K562 (cell line): ENCODE data around the gene CHMP3.

Experiments used
- BRD9 ChIP-seq: fragments of 450-650 bp; IDR thresholded peaks from 2 replicates; pipeline ENCODE4 v1.6.1; 2018; ENCODE audit warnings: low read depth; ENCODE audit not compliant: partially characterized antibody
- CBX5 ChIP-seq: IDR thresholded peaks from 2 replicates; pipeline ENCODE4 v1.6.1; 2014; ENCODE audit warnings: low read depth, borderline replicate concordance
- EP300 ChIP-seq: IDR thresholded peaks from 2 replicates; pipeline ENCODE4 v1.6.1; 2012; ENCODE audit warnings: low read length, improper control_type of control experiment
- HDAC2 ChIP-seq: fragments of 450-650 bp; IDR thresholded peaks from 2 replicates; pipeline ENCODE4 v1.6.1; 2016; ENCODE audit warnings: mild to moderate bottlenecking
- MEF2A ChIP-seq: IDR thresholded peaks from 2 replicates; pipeline ENCODE4 v1.6.1; 2011; ENCODE audit warnings: low read depth, mild to moderate bottlenecking, low read length, moderate library complexity; ENCODE audit not compliant: control insufficient read depth
- TFAM ChIP-seq: fragments of 250-450 bp; sonication (Bioruptor Pico); conservative IDR thresholded peaks from 2 replicates; pipeline ENCODE4 v1.5.0; 2021; ENCODE audit warnings: mild to moderate bottlenecking, moderate library complexity
- U2AF1 ChIP-seq: fragments of 200-400 bp; formaldehyde crosslinking; optimal IDR thresholded peaks from 2 replicates; pipeline ENCODE3; 2017; ENCODE audit warnings: mild to moderate bottlenecking, low read depth, low read length, moderate library complexity
- TF ChIP-seq, protein P1 (sequence below), 3 experiments: IDR thresholded peaks in 2 of 3; conservative IDR thresholded peaks in 1 of 3; 2 replicates each; pipeline ENCODE4 v1.5.1; 2011 to 2012; ENCODE audit warnings: low read length in 3 of 3, mild to moderate bottlenecking in 3 of 3, control low read depth in 2 of 3, improper control_type of control experiment in 1 of 3, inconsistent platforms in 1 of 3, low read depth in 1 of 3, mixed read lengths in 1 of 3, moderate library complexity in 1 of 3; ENCODE audit not compliant: insufficient read depth in 2 of 3

DNA sequence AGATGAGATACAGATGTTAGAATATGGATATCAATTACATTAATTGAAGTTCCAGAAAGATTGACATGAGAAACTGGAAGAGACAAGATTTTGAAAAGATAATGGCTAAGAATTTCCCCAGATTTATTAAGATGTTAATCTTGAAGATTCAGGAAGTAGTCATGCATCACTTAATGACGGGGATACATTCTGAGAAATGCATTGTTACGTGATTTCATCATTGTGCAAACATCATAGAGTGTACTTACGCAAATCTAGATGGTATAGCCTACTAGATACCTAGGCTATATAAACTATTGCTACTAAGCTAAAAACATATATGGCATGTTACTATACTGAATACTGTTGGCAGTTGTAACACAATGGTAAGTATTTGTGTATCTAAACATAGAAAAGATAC is 6.8 kb upstream of the CHMP3 start:
- TF ChIP-seq, protein P1, sequence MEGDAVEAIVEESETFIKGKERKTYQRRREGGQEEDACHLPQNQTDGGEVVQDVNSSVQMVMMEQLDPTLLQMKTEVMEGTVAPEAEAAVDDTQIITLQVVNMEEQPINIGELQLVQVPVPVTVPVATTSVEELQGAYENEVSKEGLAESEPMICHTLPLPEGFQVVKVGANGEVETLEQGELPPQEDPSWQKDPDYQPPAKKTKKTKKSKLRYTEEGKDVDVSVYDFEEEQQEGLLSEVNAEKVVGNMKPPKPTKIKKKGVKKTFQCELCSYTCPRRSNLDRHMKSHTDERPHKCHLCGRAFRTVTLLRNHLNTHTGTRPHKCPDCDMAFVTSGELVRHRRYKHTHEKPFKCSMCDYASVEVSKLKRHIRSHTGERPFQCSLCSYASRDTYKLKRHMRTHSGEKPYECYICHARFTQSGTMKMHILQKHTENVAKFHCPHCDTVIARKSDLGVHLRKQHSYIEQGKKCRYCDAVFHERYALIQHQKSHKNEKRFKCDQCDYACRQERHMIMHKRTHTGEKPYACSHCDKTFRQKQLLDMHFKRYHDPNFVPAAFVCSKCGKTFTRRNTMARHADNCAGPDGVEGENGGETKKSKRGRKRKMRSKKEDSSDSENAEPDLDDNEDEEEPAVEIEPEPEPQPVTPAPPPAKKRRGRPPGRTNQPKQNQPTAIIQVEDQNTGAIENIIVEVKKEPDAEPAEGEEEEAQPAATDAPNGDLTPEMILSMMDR (IDR thresholded peaks at IDR 0.05 in 2 of 3, conservative IDR thresholded peaks at IDR 0.05 in 1 of 3; ENCODE audit: insufficient read depth in 2 of 3, low read depth in 1 of 3, low read length in 3 of 3), result no peak
- TF ChIP-seq EP300, result no peak
- TF ChIP-seq U2AF1, result no peak
- TF ChIP-seq MEF2A, result no peak
- TF ChIP-seq TFAM (CRISPR knock-in tag), result no peak
- no peak for TF ChIP-seq CBX5
- TF ChIP-seq HDAC2, result no peak
- no peak for TF ChIP-seq BRD9
